ENCODE measurements around the gene CPSF6. TPM values are rescaled to one million over a fixed set of nuclear protein-coding genes. Genes with fewer than 3 reads are reported as not detected.

Gene CPSF6
- total RNA-seq, 1 experiment from 2014 or later: 124 TPM

- DNase-seq (ENCODE audit: low spot score) (no peak), ATAC-seq (no peak)
- POLR2A ChIA-PET: no interaction called here
- CTCF ChIA-PET: no interaction called here
- TF ChIP-seq ARID4B (CRISPR knock-in tag; IDR thresholded peaks at IDR 0.05; ENCODE audit: borderline replicate concordance): no peak
- no peak for TF ChIP-seq AFF4 (CRISPR knock-in tag; IDR thresholded peaks at IDR 0.05; ENCODE audit: borderline replicate concordance)
- TF ChIP-seq TCF7 (CRISPR knock-in tag; IDR thresholded peaks at IDR 0.05; ENCODE audit: low read depth): no peak
- TF ChIP-seq, protein P1, sequence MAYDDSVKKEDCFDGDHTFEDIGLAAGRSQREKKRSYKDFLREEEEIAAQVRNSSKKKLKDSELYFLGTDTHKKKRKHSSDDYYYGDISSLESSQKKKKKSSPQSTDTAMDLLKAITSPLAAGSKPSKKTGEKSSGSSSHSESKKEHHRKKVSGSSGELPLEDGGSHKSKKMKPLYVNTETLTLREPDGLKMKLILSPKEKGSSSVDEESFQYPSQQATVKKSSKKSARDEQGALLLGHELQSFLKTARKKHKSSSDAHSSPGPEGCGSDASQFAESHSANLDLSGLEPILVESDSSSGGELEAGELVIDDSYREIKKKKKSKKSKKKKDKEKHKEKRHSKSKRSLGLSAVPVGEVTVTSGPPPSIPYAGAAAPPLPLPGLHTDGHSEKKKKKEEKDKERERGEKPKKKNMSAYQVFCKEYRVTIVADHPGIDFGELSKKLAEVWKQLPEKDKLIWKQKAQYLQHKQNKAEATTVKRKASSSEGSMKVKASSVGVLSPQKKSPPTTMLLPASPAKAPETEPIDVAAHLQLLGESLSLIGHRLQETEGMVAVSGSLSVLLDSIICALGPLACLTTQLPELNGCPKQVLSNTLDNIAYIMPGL (CRISPR knock-in tag; IDR thresholded peaks at IDR 0.05): no peak
- TF ChIP-seq AR (CRISPR knock-in tag; IDR thresholded peaks at IDR 0.05): no peak
- no peak for TF ChIP-seq TEAD1 (CRISPR knock-in tag; IDR thresholded peaks at IDR 0.05)
- TF ChIP-seq NR1H2 (CRISPR knock-in tag; IDR thresholded peaks at IDR 0.05): no peak
- TF ChIP-seq, protein P2, sequence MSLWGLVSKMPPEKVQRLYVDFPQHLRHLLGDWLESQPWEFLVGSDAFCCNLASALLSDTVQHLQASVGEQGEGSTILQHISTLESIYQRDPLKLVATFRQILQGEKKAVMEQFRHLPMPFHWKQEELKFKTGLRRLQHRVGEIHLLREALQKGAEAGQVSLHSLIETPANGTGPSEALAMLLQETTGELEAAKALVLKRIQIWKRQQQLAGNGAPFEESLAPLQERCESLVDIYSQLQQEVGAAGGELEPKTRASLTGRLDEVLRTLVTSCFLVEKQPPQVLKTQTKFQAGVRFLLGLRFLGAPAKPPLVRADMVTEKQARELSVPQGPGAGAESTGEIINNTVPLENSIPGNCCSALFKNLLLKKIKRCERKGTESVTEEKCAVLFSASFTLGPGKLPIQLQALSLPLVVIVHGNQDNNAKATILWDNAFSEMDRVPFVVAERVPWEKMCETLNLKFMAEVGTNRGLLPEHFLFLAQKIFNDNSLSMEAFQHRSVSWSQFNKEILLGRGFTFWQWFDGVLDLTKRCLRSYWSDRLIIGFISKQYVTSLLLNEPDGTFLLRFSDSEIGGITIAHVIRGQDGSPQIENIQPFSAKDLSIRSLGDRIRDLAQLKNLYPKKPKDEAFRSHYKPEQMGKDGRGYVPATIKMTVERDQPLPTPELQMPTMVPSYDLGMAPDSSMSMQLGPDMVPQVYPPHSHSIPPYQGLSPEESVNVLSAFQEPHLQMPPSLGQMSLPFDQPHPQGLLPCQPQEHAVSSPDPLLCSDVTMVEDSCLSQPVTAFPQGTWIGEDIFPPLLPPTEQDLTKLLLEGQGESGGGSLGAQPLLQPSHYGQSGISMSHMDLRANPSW (CRISPR knock-in tag; conservative IDR thresholded peaks at IDR 0.05; ENCODE audit: low read depth): no peak
- TF ChIP-seq MLX (CRISPR knock-in tag; IDR thresholded peaks at IDR 0.05): no peak
- TF ChIP-seq USF2 (CRISPR knock-in tag; IDR thresholded peaks at IDR 0.05): no peak
- no peak for TF ChIP-seq NR3C1 (CRISPR knock-in tag; conservative IDR thresholded peaks at IDR 0.05; ENCODE audit: low read depth)
- TF ChIP-seq, protein P3, sequence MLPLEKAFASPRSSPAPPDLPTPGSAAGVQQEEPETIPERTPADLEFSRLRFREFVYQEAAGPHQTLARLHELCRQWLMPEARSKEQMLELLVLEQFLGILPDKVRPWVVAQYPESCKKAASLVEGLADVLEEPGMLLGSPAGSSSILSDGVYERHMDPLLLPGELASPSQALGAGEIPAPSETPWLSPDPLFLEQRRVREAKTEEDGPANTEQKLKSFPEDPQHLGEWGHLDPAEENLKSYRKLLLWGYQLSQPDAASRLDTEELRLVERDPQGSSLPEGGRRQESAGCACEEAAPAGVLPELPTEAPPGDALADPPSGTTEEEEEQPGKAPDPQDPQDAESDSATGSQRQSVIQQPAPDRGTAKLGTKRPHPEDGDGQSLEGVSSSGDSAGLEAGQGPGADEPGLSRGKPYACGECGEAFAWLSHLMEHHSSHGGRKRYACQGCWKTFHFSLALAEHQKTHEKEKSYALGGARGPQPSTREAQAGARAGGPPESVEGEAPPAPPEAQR (CRISPR knock-in tag; IDR thresholded peaks at IDR 0.05): no peak
- no peak for TF ChIP-seq SMAD4 (CRISPR knock-in tag; IDR thresholded peaks at IDR 0.05)
- TF ChIP-seq FOXP4 (CRISPR knock-in tag; IDR thresholded peaks at IDR 0.05): no peak
- no peak for TF ChIP-seq ZNF423 (CRISPR knock-in tag; IDR thresholded peaks at IDR 0.05)
- no peak for TF ChIP-seq JAZF1 (CRISPR knock-in tag; IDR thresholded peaks at IDR 0.05)
- H3K27me3 Mint-ChIP-seq (ENCODE audit: low read depth): peaks cover 5% of the 10 kb centered on the region
- H3K36me3 Mint-ChIP-seq: peaks cover 10% of the 10 kb centered on the region
- no peak overlapping the region for H3K27ac Mint-ChIP-seq
- no peak overlapping the region for H3K4me3 Mint-ChIP-seq
- H3K4me1 Mint-ChIP-seq: no peaks in the 10 kb centered on the region
- H3K9me3 Mint-ChIP-seq: peaks cover 34% of the 10 kb centered on the region
Observed at GRCh38 chr12:69304284-69304683, 64.9 kb downstream of the CPSF6 start.
